ENCODE measurements around the gene CD83. TPM values are rescaled to one million over a fixed set of nuclear protein-coding genes. Genes with fewer than 3 reads are reported as not detected.

Gene CD83
- total RNA-seq, 2 experiments from 2014 or later = 45.0 to 46.9 TPM

- Mint-ChIP-seq H3K9me3 (peaks cover 15% of the 10 kb centered on the region), H3K27ac (no peak overlapping the region), H3K27me3 (peaks cover 10% of the 10 kb centered on the region), H3K4me1 (peaks cover 30% of the 10 kb centered on the region), H3K4me3 (no peak overlapping the region), H3K36me3 (peaks cover 8% of the 10 kb centered on the region)
- no peak for DNase-seq
Observed at GRCh38 chr6:14107000-14107399, 10.6 kb upstream of the CD83 start.

GRCh38 chr6:14107711-14108494 is 9.7 kb upstream of the CD83 start:
- peak overlapping the region; percentile 86 for H3K27ac Mint-ChIP-seq
- H3K4me1 Mint-ChIP-seq = peaks cover 30% of the 10 kb centered on the region
- H3K9me3 Mint-ChIP-seq = peaks cover 15% of the 10 kb centered on the region
- no peak overlapping the region for H3K4me3 Mint-ChIP-seq
- peaks cover 8% of the 10 kb centered on the region for H3K36me3 Mint-ChIP-seq
- H3K27me3 Mint-ChIP-seq = peaks cover 10% of the 10 kb centered on the region
- no peak for DNase-seq

- peaks cover 8% of the 10 kb centered on the region for H3K36me3 Mint-ChIP-seq
- peaks cover 30% of the 10 kb centered on the region for H3K4me1 Mint-ChIP-seq
- H3K27ac Mint-ChIP-seq = peak overlapping the region; percentile 86
- peak; percentile 57 for DNase-seq
- H3K27me3 Mint-ChIP-seq = peaks cover 10% of the 10 kb centered on the region
- H3K9me3 Mint-ChIP-seq = peaks cover 15% of the 10 kb centered on the region
- H3K4me3 Mint-ChIP-seq = peak overlapping the region; percentile 68
Observed at GRCh38 chr6:14108571-14109410, 8.8 kb upstream of the CD83 start.

- peaks cover 30% of the 10 kb centered on the region for H3K4me1 Mint-ChIP-seq
- peak overlapping the region; percentile 68 for H3K4me3 Mint-ChIP-seq
- peaks cover 8% of the 10 kb centered on the region for H3K36me3 Mint-ChIP-seq
- peak overlapping the region; percentile 86 for H3K27ac Mint-ChIP-seq
- H3K9me3 Mint-ChIP-seq = peaks cover 15% of the 10 kb centered on the region
- DNase-seq = no peak
- peaks cover 13% of the 10 kb centered on the region for H3K27me3 Mint-ChIP-seq
Observed at GRCh38 chr6:14109411-14109826, 8.2 kb upstream of the CD83 start.

- peak overlapping the region; percentile 86 for H3K27ac Mint-ChIP-seq
- H3K4me3 Mint-ChIP-seq = peak overlapping the region; percentile 68
- peaks cover 30% of the 10 kb centered on the region for H3K4me1 Mint-ChIP-seq
- peaks cover 8% of the 10 kb centered on the region for H3K36me3 Mint-ChIP-seq
- peaks cover 13% of the 10 kb centered on the region for H3K27me3 Mint-ChIP-seq
- H3K9me3 Mint-ChIP-seq = peaks cover 15% of the 10 kb centered on the region
- no peak for DNase-seq
Observed at GRCh38 chr6:14110001-14110818, 7.4 kb upstream of the CD83 start.

GRCh38 chr6:14113976-14114375 is 3.6 kb upstream of the CD83 start:
- Mint-ChIP-seq H3K27ac (no peak overlapping the region), H3K4me3 (no peak overlapping the region), H3K27me3 (peaks cover 3% of the 10 kb centered on the region), H3K9me3 (no peaks in the 10 kb centered on the region), H3K36me3 (peaks cover 12% of the 10 kb centered on the region), H3K4me1 (peaks cover 24% of the 10 kb centered on the region)
- DNase-seq = no peak

- DNase-seq = no peak
- peak overlapping the region; percentile 95 for H3K4me3 Mint-ChIP-seq
- peaks cover 32% of the 10 kb centered on the region for H3K4me1 Mint-ChIP-seq
- no peaks in the 10 kb centered on the region for H3K9me3 Mint-ChIP-seq
- H3K27me3 Mint-ChIP-seq = peaks cover 3% of the 10 kb centered on the region
- H3K27ac Mint-ChIP-seq = peak overlapping the region; percentile 93
- peaks cover 49% of the 10 kb centered on the region for H3K36me3 Mint-ChIP-seq
Observed at GRCh38 chr6:14118091-14118439, 493 bp downstream of the CD83 start.

GRCh38 chr6:14118446-14118845 is 874 bp downstream of the CD83 start:
- DNase-seq = no peak
- Mint-ChIP-seq H3K4me1 (peaks cover 34% of the 10 kb centered on the region), H3K9me3 (no peaks in the 10 kb centered on the region), H3K36me3 (peaks cover 51% of the 10 kb centered on the region), H3K27ac (peak overlapping the region; percentile 93), H3K4me3 (peak overlapping the region; percentile 95), H3K27me3 (peaks cover 3% of the 10 kb centered on the region)

GRCh38 chr6:14119784-14120183 is 2.2 kb downstream of the CD83 start:
- H3K4me1 Mint-ChIP-seq = peaks cover 40% of the 10 kb centered on the region
- H3K27me3 Mint-ChIP-seq = no peaks in the 10 kb centered on the region
- peaks cover 60% of the 10 kb centered on the region for H3K36me3 Mint-ChIP-seq
- H3K27ac Mint-ChIP-seq = no peak overlapping the region
- no peak for DNase-seq
- peak overlapping the region; percentile 95 for H3K4me3 Mint-ChIP-seq
- H3K9me3 Mint-ChIP-seq = no peaks in the 10 kb centered on the region

GRCh38 chr6:14120546-14120945 is 3.0 kb downstream of the CD83 start:
- Mint-ChIP-seq H3K9me3 (no peaks in the 10 kb centered on the region), H3K36me3 (peaks cover 68% of the 10 kb centered on the region), H3K4me3 (peak overlapping the region; percentile 95), H3K27me3 (no peaks in the 10 kb centered on the region), H3K4me1 (peaks cover 42% of the 10 kb centered on the region), H3K27ac (peak overlapping the region; percentile 13)
- DNase-seq = no peak

- peak overlapping the region; percentile 13 for H3K27ac Mint-ChIP-seq
- H3K27me3 Mint-ChIP-seq = no peaks in the 10 kb centered on the region
- peak overlapping the region; percentile 19 for H3K4me3 Mint-ChIP-seq
- DNase-seq = no peak
- H3K9me3 Mint-ChIP-seq = no peaks in the 10 kb centered on the region
- peaks cover 46% of the 10 kb centered on the region for H3K4me1 Mint-ChIP-seq
- peaks cover 71% of the 10 kb centered on the region for H3K36me3 Mint-ChIP-seq
Observed at GRCh38 chr6:14121936-14122344, 4.4 kb downstream of the CD83 start.

- Mint-ChIP-seq H3K4me3 (peak overlapping the region; percentile 37), H3K9me3 (no peaks in the 10 kb centered on the region), H3K36me3 (peaks cover 69% of the 10 kb centered on the region), H3K4me1 (peaks cover 53% of the 10 kb centered on the region), H3K27ac (no peak overlapping the region), H3K27me3 (no peaks in the 10 kb centered on the region)
- no peak for DNase-seq
Observed at GRCh38 chr6:14123386-14124111, 6.0 kb downstream of the CD83 start.

- Mint-ChIP-seq H3K27me3 (no peaks in the 10 kb centered on the region), H3K4me3 (no peak overlapping the region), H3K27ac (no peak overlapping the region), H3K36me3 (peaks cover 60% of the 10 kb centered on the region), H3K9me3 (no peaks in the 10 kb centered on the region), H3K4me1 (peaks cover 59% of the 10 kb centered on the region)
- no peak for DNase-seq
Observed at GRCh38 chr6:14125346-14125745, 7.8 kb downstream of the CD83 start.

- no peak for DNase-seq
- Mint-ChIP-seq H3K36me3 (peaks cover 57% of the 10 kb centered on the region), H3K27ac (no peak overlapping the region), H3K4me1 (peaks cover 57% of the 10 kb centered on the region), H3K4me3 (no peak overlapping the region), H3K9me3 (no peaks in the 10 kb centered on the region), H3K27me3 (no peaks in the 10 kb centered on the region)
Observed at GRCh38 chr6:14126191-14126590, 8.6 kb downstream of the CD83 start.

All from activated naive CD8-positive, alpha-beta T cell treated with anti-CD3 and anti-CD28 coated beads for 36 hours (primary cell).